GM18517 (cell line): ENCODE results near the gene IDI1.

Source experiments
- ATAC-seq: cut with Tn5 transposase; IDR thresholded peaks from one replicate; pipeline ENCODE4 v1.9.1; 2021; ENCODE audit warnings: mild to moderate bottlenecking, moderate library complexity; ENCODE audit not compliant: unreplicated experiment

The IDI1 gene

DNA sequence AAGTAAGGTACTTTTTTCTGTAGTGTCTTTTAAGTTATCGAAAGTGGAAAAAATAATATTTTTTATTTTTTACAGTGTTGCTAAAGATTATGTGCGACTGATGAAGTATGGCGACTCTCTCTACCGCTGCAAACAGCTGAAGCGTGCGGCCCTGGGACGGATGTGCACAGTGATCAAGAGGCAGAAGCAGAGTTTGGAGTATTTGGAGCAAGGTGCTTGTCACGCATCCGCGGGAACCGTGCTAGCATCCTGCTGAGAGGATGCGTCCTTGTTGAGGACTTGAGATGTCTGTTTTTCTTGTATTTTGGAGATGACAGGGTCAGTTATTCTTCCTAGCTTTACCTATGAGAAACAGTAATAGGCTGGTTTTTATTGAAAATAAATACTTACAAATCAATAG lies 52.9 kb downstream of the IDI1 start:
- ATAC-seq, result no peak

DNA sequence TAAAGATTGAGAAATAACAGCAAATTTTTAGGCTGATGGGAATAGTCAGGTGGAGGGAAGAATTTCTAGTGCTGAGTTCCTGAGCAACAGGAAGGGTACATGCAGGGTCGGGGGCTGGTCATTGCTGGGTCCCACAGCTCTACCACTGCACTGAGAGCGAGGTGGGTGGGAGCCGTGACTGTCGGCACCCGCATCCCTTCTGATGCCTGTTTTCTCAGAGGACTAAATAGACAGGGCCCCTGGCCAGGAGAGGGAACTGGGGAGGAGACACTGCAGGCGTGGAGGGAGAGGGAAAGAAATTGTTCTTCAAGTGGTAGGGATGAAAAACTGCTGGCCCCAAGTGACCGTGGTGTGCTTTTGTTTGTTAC lies 53.4 kb downstream of the IDI1 start:
- ATAC-seq, result no peak

DNA sequence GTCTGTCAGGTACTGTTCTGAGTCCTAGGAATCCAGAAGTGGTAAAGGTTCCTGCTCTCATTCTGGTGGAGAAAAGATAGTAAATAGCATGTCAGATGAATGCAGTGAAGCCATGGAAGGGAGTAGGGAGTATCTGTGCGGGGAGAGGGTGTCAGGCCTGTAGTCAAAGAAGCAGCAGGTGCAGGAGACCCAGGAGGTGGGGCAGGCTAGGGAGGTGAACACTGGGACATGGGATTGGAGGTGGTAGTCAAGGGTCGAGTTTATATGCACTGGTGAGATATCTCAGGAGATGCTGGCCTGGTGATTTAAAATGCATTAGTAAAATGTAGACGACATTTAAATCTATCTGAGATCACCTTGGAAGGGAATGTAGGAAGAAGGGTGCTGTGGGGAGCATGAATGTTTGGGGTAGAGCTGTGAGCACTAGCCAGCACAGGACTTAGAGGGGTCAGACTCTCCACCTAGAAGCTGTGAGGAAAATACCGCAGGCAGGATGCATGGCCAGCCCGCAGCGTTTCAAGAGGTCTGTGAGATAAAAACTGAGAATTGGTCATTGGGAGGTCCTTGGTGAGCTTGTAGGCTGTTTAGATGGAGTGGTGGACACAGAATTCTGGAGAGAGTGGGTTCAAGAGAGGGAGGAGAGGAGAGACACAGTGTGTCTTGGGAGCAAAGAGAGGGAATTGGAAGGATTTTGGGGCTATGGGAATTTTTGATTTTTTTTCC lies 53.9 kb downstream of the IDI1 start:
- ATAC-seq, result no peak

DNA sequence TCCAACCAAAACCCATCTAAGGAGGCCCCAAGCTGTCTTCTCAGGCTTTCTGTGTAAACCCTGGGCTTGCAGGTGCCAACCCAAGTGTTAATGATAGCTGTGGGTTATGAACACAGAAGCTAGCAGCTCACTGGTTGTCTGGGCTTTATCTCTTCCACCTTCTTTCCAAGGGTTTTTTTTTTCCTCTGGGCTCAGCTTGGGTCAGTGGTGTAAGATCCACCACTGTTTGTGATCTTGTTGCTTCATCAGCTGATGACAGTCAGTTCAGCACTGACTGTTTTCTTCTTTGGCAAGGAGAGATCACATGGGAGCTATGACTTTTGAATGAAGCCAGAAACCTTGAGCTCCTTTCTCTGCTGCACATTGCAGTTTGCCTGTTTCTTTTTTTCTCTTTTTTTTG lies 56.0 kb downstream of the IDI1 start:
- no peak for ATAC-seq

DNA sequence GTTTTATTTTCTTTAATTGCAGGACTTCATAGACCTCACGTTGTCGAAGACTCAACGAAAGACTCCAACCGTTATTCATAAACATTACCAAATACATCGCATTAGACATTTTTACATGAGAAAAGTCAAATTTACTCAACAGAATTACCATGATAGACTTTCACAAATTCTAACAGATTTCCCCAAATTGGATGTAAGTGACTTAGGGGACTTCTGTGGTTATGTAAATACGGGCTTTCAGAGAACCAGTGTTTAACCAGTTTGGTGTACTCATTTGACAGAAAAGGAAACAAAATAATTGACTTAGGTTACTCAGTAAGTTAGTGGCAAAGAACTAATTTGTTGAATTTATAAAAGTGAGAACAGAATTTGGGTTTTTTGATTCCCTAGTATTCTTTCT lies 56.5 kb downstream of the IDI1 start:
- ATAC-seq, result no peak

DNA sequence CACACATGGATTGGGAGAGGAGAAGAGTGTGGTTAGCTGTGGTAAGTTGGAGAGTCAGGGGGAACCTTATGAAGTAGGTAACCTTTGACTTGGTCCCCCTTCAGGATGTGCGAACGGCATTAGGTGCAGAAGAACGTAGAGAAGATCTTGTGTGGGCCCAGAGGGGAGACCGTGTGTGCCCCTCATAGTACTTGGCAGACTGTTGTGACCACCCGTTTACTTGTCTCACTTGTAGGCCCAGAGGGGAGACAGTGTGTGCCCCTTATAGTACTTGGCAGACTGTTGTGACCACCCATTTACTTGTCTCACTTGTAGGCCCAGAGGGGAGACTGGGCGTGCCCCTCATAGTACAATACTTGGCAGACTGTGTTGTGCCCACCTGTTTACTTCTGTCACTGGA lies 58.1 kb downstream of the IDI1 start:
- no peak for ATAC-seq
